GM10266 (cell line): Measurements from ENCODE around the gene KDM1A.

ENCODE experiments used
- DNase-seq: peaks from one replicate; pipeline ENCODE4 v3.0.0; 2012; ENCODE audit errors: extremely low spot score
- CTCF ChIP-seq: IDR thresholded peaks from 2 replicates; pipeline ENCODE4 v1.5.1; 2012; ENCODE audit warnings: mild to moderate bottlenecking, low read depth; ENCODE audit not compliant: control insufficient read depth, insufficient read depth; ENCODE audit errors: missing control alignments

The KDM1A gene

GRCh38 chr1:23037081-23037740 lies 17.9 kb downstream of the KDM1A start:
- TF ChIP-seq CTCF, result no peak
- DNase-seq, result no peak

- DNase-seq, result no peak
- TF ChIP-seq CTCF, result no peak
Measured at GRCh38 chr1:23039308-23039826, 20.1 kb downstream of the KDM1A start.

GRCh38 chr1:23040509-23040908 lies 21.2 kb downstream of the KDM1A start:
- no peak for TF ChIP-seq CTCF
- no peak for DNase-seq

GRCh38 chr1:23044035-23044434 lies 24.8 kb downstream of the KDM1A start:
- no peak for TF ChIP-seq CTCF
- no peak for DNase-seq

- DNase-seq, result no peak
- no peak for TF ChIP-seq CTCF
Measured at GRCh38 chr1:23050201-23050600, 30.9 kb downstream of the KDM1A start.

- no peak for DNase-seq
- TF ChIP-seq CTCF, result no peak
Measured at GRCh38 chr1:23051290-23051909, 32.1 kb downstream of the KDM1A start.

GRCh38 chr1:23057301-23057700 lies 38.0 kb downstream of the KDM1A start:
- no peak for DNase-seq
- no peak for TF ChIP-seq CTCF
